ENCODE measurements around the gene NR2F1. TPM values are rescaled to one million over a fixed set of nuclear protein-coding genes. Genes with fewer than 3 reads are reported as not detected.

Gene NR2F1
- total RNA-seq, 1 experiment from 2014 or later: 51.2 TPM

DNA sequence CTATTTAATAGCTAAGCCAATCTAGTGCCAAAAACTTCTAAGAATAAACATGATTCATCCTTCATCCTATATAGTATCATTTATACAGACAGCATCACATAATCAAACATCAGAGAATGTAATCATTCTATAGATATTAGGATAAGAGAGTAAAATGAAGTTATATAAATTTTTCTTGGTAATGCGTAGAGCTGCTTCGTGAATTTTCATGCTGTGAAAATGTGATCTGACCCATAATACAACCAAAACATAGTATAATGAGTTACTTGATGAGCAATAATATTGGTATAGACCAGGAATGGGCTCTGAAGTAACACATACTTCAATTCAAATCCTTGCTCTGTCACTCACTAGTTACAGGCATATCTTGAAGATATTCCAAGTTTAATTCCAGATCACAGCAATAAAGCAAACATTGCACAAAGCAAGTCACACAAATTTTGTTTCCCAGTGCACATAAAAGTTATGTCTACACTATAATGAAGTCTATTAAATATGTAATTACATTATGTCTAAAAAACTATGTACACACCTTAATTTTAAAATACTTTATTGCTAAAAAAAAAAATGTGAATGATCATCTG, 25.9 kb upstream of the NR2F1 start:
- H3K4me3 ChIP-seq (replicated peaks in 1 of 2; ENCODE audit: low read depth in 1 of 2, low read length in 2 of 2): no peak overlapping the region
- H3K9me2 ChIP-seq (ENCODE audit: insufficient read depth): no peaks in the 10 kb centered on the region
- intact Hi-C loops (cut with micrococcal nuclease): no loop called here
- no peaks in the 10 kb centered on the region for H3K27me3 ChIP-seq (ENCODE audit: insufficient read depth, low read length)
- H3K79me2 ChIP-seq (ENCODE audit: insufficient read depth, low read length): no peaks in the 10 kb centered on the region
- BruUV-seq (replicated peaks): no TSS peak
- no peaks in the 10 kb centered on the region for H4K20me1 ChIP-seq (ENCODE audit: insufficient read depth)
- H3K9me3 ChIP-seq (ENCODE audit: control insufficient read depth in 1 of 2, insufficient read depth in 1 of 2, low read depth in 1 of 2, low read length in 2 of 2): no peaks in the 10 kb centered on the region
- ChIA-PET POLR2A (no interaction called here), CTCF (no interaction called here), RAD21 (ENCODE audit: low non-redundant PET in 1 of 2, low total read pairs in 2 of 2, uncharacterized antibody in 2 of 2, unreplicated experiment in 2 of 2) (no interaction called here)
- DNase-seq (ENCODE audit: low read depth, low spot score) (no peak), ATAC-seq (no peak)
- H3K36me3 ChIP-seq (ENCODE audit: control insufficient read depth in 1 of 2, insufficient read depth in 2 of 2, low read length in 2 of 2): peaks cover 6 to 10% of the 10 kb centered on the region in 2 experiments; a peak in 3 of 4 replicates
- no peak overlapping the region for H2AFZ ChIP-seq (ENCODE audit: low read depth, low read length, poor library complexity, severe bottlenecking)
- H3K9ac ChIP-seq (ENCODE audit: low read length): no peak overlapping the region
- H3K4me2 ChIP-seq (ENCODE audit: low read length): no peak overlapping the region
- H3K4me1 ChIP-seq (ENCODE audit: control insufficient read depth in 1 of 2, insufficient read depth in 2 of 2, low read length in 2 of 2): no peaks in the 10 kb centered on the region
- H3K27ac ChIP-seq (ENCODE audit: low read depth, low read length): no peak overlapping the region
- TF ChIP-seq, protein P1, sequence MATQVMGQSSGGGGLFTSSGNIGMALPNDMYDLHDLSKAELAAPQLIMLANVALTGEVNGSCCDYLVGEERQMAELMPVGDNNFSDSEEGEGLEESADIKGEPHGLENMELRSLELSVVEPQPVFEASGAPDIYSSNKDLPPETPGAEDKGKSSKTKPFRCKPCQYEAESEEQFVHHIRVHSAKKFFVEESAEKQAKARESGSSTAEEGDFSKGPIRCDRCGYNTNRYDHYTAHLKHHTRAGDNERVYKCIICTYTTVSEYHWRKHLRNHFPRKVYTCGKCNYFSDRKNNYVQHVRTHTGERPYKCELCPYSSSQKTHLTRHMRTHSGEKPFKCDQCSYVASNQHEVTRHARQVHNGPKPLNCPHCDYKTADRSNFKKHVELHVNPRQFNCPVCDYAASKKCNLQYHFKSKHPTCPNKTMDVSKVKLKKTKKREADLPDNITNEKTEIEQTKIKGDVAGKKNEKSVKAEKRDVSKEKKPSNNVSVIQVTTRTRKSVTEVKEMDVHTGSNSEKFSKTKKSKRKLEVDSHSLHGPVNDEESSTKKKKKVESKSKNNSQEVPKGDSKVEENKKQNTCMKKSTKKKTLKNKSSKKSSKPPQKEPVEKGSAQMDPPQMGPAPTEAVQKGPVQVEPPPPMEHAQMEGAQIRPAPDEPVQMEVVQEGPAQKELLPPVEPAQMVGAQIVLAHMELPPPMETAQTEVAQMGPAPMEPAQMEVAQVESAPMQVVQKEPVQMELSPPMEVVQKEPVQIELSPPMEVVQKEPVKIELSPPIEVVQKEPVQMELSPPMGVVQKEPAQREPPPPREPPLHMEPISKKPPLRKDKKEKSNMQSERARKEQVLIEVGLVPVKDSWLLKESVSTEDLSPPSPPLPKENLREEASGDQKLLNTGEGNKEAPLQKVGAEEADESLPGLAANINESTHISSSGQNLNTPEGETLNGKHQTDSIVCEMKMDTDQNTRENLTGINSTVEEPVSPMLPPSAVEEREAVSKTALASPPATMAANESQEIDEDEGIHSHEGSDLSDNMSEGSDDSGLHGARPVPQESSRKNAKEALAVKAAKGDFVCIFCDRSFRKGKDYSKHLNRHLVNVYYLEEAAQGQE (IDR thresholded peaks at IDR 0.05; ENCODE audit: low read depth): no peak
- TF ChIP-seq ELF1 (IDR thresholded peaks at IDR 0.05; ENCODE audit: borderline replicate concordance, low read depth) (no peak), POLR2AphosphoS5 (IDR thresholded peaks at IDR 0.05; ENCODE audit: low read depth, low read length) (no peak), CBX3 (IDR thresholded peaks at IDR 0.05; ENCODE audit: low read depth) (no peak), POLR2A (IDR thresholded peaks at IDR 0.05; ENCODE audit: borderline replicate concordance, extremely low read depth, insufficient read depth, insufficient read length) (no peak), TCF7L2 (IDR thresholded peaks at IDR 0.05; ENCODE audit: borderline replicate concordance, extremely low read depth, insufficient read depth, insufficient read length) (no peak), ZNF274 (IDR thresholded peaks at IDR 0.05; ENCODE audit: low read depth, low read length) (no peak), FOSL1 (IDR thresholded peaks at IDR 0.05; ENCODE audit: low read depth) (no peak)

Measured in HCT116 (cell line).